ENCODE results near the gene GPN3.
"Not testable (repeated sequence)": the region's sequence is repeated elsewhere in the genome, so short reads cannot be mapped to it uniquely, and the experiment has no call there.

The GPN3 gene

GRCh38 chr12:110468214-110469048 is at the start of gene GPN3, which contains the start of gene FAM216A:
Gene GPN3, minus strand, starts transcription at chr12:110468257. Its CDS starts 54 bp downstream, at chr12:110468203.
Gene FAM216A, plus strand, starts transcription at chr12:110468845. Its CDS starts 31 bp downstream, at chr12:110468876.
- DNase-seq (ENCODE audit: low read depth in 1 of 2, low spot score in 1 of 2) = peak; percentile 86 to 96

- DNase-seq (ENCODE audit: low read depth in 1 of 2, low spot score in 1 of 2) = no peak
These were observed 48.9 kb upstream of the GPN3 start for GRCh38 chr12:110516995-110517394.

GRCh38 chr12:110514363-110514762 is 46.3 kb upstream of the GPN3 start:
- DNase-seq (ENCODE audit: low read depth in 1 of 2, low spot score in 1 of 2) = no peak

GRCh38 chr12:110513842-110514241 is 45.8 kb upstream of the GPN3 start:
- DNase-seq (ENCODE audit: low read depth in 1 of 2, low spot score in 1 of 2) = no peak

DNA sequence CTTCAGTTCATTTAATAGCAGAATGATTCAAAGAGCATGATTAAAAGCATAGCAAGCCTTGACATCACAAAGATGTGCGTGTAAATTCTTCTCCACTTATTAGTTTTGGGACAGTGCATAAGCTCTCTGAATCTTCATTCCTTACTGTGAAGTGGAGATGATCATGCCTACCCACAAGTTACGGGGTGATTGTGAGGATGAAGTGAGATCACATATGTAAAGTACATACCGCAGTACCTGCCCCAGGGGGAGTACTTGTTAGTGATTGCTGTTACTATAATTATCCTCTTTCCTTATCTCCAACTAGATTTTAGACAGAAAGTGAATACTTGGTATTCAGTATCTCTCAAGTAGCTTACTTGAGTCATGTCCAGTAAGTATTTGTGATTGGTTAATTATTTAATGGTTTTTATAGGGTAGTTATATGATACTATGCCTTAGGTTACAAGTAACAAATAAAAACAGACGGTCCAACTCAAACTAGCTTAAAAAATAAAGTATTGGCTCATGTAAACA is 40.1 kb upstream of the GPN3 start:
- DNase-seq (ENCODE audit: low read depth in 1 of 2, low spot score in 1 of 2) = no peak

GRCh38 chr12:110505332-110505731 is 37.3 kb upstream of the GPN3 start:
- no peak for DNase-seq (ENCODE audit: low read depth in 1 of 2, low spot score in 1 of 2)

GRCh38 chr12:110503432-110503831 is 35.4 kb upstream of the GPN3 start:
- no peak for DNase-seq (ENCODE audit: low read depth in 1 of 2, low spot score in 1 of 2)

DNA sequence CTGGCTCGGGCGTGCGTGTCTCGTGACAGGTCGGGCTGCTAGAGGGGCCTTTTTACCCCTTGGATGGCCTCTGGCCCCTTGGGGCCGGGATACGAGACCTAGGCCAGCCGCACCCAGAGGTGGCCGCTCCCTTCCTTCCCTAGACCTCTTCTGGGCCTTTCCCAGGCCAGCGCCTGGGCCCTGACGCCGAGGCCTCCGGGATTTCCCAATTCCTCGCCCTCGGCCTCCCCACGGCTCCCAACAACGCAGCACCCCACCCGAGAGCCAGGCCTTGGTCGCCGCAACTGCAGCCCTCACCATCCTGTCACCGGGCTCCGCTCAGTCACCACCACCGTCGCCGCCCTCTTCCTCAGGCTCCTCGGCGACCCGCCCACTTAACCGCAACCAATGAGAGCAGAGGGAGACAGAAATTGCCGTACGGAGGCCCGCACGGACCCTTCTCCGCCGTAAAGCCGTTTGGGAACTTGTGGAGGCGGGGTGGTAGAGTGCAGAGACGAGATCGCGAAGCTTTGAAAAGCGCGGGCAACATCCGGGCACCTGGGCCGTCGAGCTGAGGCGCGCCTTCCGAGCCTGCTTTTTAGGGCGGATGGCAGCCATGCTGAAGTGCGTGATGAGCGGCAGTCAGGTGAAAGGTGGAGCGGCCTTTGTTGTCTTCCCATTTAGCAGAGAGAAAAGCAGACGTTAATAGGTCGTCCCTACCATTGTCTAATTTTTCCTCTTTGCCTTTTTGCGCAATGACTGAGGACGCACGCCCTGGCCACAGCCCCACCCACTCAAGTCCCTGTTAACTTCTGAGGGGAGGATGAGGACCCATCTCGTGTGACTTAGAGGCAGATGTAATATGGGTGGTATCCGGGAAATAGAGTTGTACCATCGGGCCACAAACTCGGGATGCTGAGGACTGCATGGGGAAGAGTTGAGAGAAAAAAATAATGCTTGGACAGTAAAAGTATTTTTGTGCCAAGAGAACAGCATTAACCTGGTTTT is 34.0 kb upstream of the GPN3 start, which contains the start of the genes RAD9B and VPS29:
TSS of gene RAD9B (plus strand) at position 580 of the 987 bp plus-strand sequence. CDS start at position 587, 7 bp downstream.
TSS of gene VPS29 (minus strand) at position 360 of the 987 bp plus-strand sequence. CDS start at position 300, 60 bp downstream.
- DNase-seq (ENCODE audit: low read depth in 1 of 2, low spot score in 1 of 2) = peak; percentile 96 to 98

DNA sequence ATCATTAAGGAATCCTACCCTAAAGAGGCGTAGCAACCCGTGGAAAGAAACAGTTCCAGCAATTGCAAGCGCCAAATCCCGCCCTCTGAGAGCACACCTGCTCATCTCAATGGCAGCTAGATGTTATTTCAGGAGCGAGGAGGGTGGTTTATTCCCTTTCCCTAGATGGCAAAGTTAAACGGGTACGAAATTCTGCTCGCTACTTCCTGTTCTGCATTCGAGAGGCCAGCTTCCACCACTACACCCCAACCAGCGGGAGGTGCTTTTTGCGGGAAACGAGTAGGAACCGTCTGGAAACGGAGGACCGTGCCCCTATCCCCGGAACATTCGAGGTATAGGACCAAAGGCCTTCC is 33.3 kb upstream of the GPN3 start:
- peak; percentile 16 to 20 for DNase-seq (ENCODE audit: low read depth in 1 of 2, low spot score in 1 of 2)

GRCh38 chr12:110498984-110499706 is 31.1 kb upstream of the GPN3 start:
- DNase-seq (ENCODE audit: low read depth in 1 of 2, low spot score in 1 of 2) = no peak

GRCh38 chr12:110475426-110475825 is 7.4 kb upstream of the GPN3 start:
- DNase-seq (ENCODE audit: low read depth in 1 of 2, low spot score in 1 of 2) = no peak

- no peak for DNase-seq (ENCODE audit: low read depth in 1 of 2, low spot score in 1 of 2)
These were observed 227 bp downstream of the GPN3 start for GRCh38 chr12:110467847-110468213.

- no peak for DNase-seq (ENCODE audit: low read depth in 1 of 2, low spot score in 1 of 2)
These were observed 1.3 kb downstream of the GPN3 start for GRCh38 chr12:110466791-110467190.

DNA sequence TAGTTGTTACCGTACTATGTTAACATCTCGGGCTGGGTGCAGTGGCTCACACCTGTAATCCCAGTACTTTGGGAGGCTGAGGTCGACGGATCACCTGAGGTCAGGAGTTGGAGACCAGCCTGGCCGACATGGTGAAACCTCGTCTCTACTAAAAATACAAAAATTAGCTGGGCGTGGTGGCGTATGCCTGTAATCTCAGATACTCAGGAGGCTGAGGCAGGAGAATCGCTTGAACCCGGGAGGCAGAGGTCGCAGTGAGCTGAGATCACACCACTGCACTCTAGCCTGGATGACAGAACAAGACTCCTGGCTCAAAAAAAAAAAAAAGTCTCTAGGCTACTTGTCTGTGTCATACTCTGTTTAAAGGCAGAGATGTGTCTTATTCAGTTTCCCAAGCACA is 2.3 kb downstream of the GPN3 start:
- not testable (repeated sequence) for DNase-seq (ENCODE audit: low read depth in 1 of 2, low spot score in 1 of 2)

DNA sequence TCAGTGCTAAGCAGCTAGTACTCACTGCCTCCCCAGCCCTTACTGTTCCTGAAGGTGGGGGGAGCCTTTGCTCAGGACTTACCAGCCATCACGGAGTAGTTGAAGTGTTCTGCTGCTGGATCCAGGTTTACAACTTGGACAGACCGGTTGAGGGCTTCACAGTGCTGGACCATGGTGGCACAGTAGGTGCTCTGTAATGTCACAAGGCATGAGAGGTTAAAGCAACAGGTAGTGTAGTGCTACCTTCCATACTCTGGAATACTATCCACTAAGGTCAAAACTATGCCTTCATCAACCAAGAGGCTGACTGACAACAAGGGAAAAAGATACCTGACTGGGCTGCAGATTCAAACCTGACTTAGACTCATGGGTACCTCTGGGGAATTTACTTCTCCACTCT is 3.0 kb downstream of the GPN3 start:
- no peak for DNase-seq (ENCODE audit: low read depth in 1 of 2, low spot score in 1 of 2)

DNA sequence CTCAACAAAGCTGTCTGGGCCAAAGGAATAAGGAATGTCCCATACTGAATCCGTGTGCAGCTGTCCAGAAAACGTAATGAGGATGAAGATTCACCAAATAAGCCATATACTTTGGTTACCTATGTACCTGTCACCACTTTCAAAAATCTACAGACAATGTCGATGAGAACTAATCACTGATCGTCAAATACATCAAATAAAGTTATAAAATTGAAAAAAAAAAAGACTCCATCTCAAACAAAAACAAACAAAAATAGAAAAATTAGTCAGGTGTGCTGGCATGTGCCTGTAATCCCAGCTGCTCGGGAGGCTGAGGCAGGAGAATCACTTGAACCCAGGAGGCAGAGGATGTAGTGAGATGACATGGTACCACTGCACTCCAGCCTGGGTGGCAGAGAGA is 6.9 kb downstream of the GPN3 start:
- not testable (repeated sequence) for DNase-seq (ENCODE audit: low read depth in 1 of 2, low spot score in 1 of 2)

DNA sequence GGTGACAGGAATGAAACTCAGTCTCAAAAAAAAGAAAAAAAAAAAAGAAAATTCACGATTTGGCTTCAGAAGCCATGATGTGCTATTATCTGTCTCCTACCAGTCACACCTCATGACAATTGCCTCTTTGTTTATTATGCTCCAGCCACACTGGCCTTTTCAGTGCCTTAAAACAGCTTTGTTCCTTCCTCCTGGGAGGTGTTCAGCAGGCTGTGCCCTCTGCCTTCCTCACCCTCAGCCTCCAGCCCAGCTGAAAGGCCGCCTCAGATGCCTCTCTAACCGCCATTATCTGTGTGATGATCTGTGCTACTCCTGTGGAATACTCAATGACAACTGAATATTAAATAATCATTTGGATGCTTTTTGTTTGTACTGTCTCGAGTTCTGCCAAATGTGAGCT is 9.3 kb downstream of the GPN3 start:
- DNase-seq (ENCODE audit: low read depth in 1 of 2, low spot score in 1 of 2) = no peak

GRCh38 chr12:110453569-110454296 is 14.3 kb downstream of the GPN3 start:
- no peak for DNase-seq (ENCODE audit: low read depth in 1 of 2, low spot score in 1 of 2)

GRCh38 chr12:110451263-110451662 is 16.8 kb downstream of the GPN3 start:
- DNase-seq (ENCODE audit: low read depth in 1 of 2, low spot score in 1 of 2) = no peak

All from activated CD4-positive, alpha-beta T cell treated with anti-CD3 and anti-CD28 coated beads, Interleukin-2, amount 50 U/mL, for 24 hours (primary cell).